OCI-LY7 (cell line): ENCODE data around the gene ANO6. TPM values are rescaled to one million over a fixed set of nuclear protein-coding genes. Genes with fewer than 3 reads are reported as not detected.

Experiments
- BruUV-seq: library from RNA; stranded (reverse); fragments of 400-500 nt; replicated peaks from 2 replicates; lab custom pipeline; 2021; lab: Mats Ljungman, UMichigan
- CTCF ChIA-PET: fragments of 300-600 bp; sonication (Branson Sonifier 250); formaldehyde crosslinking; loops from one replicate; lab custom pipeline; 2022; ENCODE audit warnings: antibody characterized with exemption; ENCODE audit not compliant: unreplicated experiment; lab: Charles Lee
- POLR2A ChIA-PET: fragments of 300-600 bp; sonication (Branson Sonifier 250); formaldehyde crosslinking; loops from one replicate; lab custom pipeline; 2022; ENCODE audit warnings: antibody characterized with exemption; lab: Charles Lee
- DNase-seq: peaks from one replicate; pipeline ENCODE4 v3.0.0-alpha.2; 2015; ENCODE audit warnings: low spot score
- H2AFZ ChIP-seq: fragments of 200-600 bp; sonication (generic), shearing (Covaris generic); 2 replicates; pipeline ENCODE4 v1.6.1; 2014; ENCODE audit warnings: mild to moderate bottlenecking, antibody characterized with exemption, low read length, moderate library complexity
- H3K27ac ChIP-seq: fragments of 200-600 bp; sonication (generic); 2 replicates; pipeline ENCODE4 v1.5.1; 2014; ENCODE audit warnings: mixed run types, low read depth, mild to moderate bottlenecking, moderate library complexity, low read length, inconsistent platforms; ENCODE audit not compliant: poor library complexity, severe bottlenecking
- H3K36me3 ChIP-seq: fragments of 200-600 bp; sonication (generic); 2 replicates; pipeline ENCODE4 v1.6.1; 2014; ENCODE audit warnings: mild to moderate bottlenecking, antibody characterized with exemption, low read length, moderate library complexity, mixed read lengths; ENCODE audit not compliant: insufficient read depth
- H3K4me1 ChIP-seq: fragments of 200-600 bp; sonication (generic); 2 replicates; pipeline ENCODE4 v1.5.1; 2014; ENCODE audit warnings: mild to moderate bottlenecking, low read length; ENCODE audit not compliant: insufficient read depth, poor library complexity, severe bottlenecking
- H3K4me2 ChIP-seq: fragments of 200-600 bp; sonication (generic); 2 replicates; pipeline ENCODE4 v1.6.1; 2014; ENCODE audit warnings: mild to moderate bottlenecking, low read length
- H3K4me3 ChIP-seq: fragments of 200-600 bp; sonication (generic); 2 replicates; pipeline ENCODE4 v1.5.1; 2014; ENCODE audit warnings: mild to moderate bottlenecking, low read depth, low read length; ENCODE audit not compliant: poor library complexity, severe bottlenecking
- H3K79me2 ChIP-seq: fragments of 200-600 bp; sonication (generic); 2 replicates; pipeline ENCODE4 v1.6.1; 2016; ENCODE audit warnings: low read depth, mild to moderate bottlenecking, low read length, moderate library complexity, mixed read lengths; ENCODE audit not compliant: insufficient read depth
- H3K9me2 ChIP-seq: fragments of 200-600 bp; sonication (generic); 2 replicates; pipeline ENCODE4 v1.6.1; 2016; ENCODE audit warnings: mild to moderate bottlenecking, low read length, mixed read lengths; ENCODE audit not compliant: insufficient read depth
- H3K9me3 ChIP-seq: fragments of 200-600 bp; sonication (generic); 2 replicates; pipeline ENCODE4 v1.6.1; 2014; ENCODE audit warnings: mild to moderate bottlenecking, mixed run types, low read length, mixed read lengths
- H4K20me1 ChIP-seq: fragments of 200-600 bp; sonication (generic); 2 replicates; pipeline ENCODE4 v1.6.1; 2014; ENCODE audit warnings: mild to moderate bottlenecking, antibody characterized with exemption, low read length, moderate library complexity, mixed read lengths; ENCODE audit not compliant: insufficient read depth
- CTCF ChIP-seq: fragments of 200-600 bp; sonication (generic); conservative IDR thresholded peaks from 2 replicates; pipeline ENCODE4 v1.5.1; 2014; ENCODE audit warnings: mild to moderate bottlenecking, antibody characterized with exemption, low read length, moderate library complexity, mixed read lengths
- EZH2phosphoT487 ChIP-seq: fragments of 200-600 bp; sonication (generic); IDR thresholded peaks from 2 replicates; pipeline ENCODE4 v1.6.1; 2018; ENCODE audit warnings: low read depth, borderline replicate concordance, mild to moderate bottlenecking, mixed run types, antibody characterized with exemption, low read length, moderate library complexity, mixed read lengths
- intact Hi-C: fragments of 100-400 bp; cut with micrococcal nuclease; formaldehyde crosslinking; loops from one replicate; pipeline ENCODE4 v1.10.0; 2022; ENCODE audit not compliant: unreplicated experiment
- total RNA-seq, 2 experiments: library from RNA; depleted of rRNA in 1 of 2; stranded (reverse); fragments of >200 nt in 1 of 2; shearing (Covaris generic) in 1 of 2; gene quantifications; 2 replicates each; pipeline ENCODE4 v1.2.3, GENCODE V29; 2014 to 2022

Gene ANO6
- total RNA-seq, 2 experiments from 2014 or later = 15.0 to 17.7 TPM

DNA sequence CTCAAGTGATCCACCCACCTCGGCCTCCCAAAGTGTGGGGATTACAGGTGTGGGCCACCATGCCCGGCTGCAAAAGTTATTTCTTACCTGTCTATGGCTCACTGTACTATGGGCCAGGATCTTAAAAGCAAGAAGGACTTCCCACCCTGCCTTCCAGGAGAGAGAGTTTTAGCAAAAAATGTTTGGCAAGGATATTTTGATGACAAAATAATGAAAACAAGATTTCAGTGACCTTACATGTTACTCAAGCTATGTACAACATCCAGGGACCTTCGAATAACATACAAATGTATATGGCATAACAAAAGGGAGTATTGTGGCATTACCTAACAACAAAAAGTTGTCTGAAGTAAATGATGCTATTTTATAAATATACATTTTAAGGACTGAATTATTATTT is 55.1 kb downstream of the ANO6 start:
- H3K9me2 ChIP-seq = no peaks in the 10 kb centered on the region
- intact Hi-C loops = no loop called here
- no peaks in the 10 kb centered on the region for H3K36me3 ChIP-seq
- H3K4me3 ChIP-seq = no peak overlapping the region
- H3K79me2 ChIP-seq = no peaks in the 10 kb centered on the region
- H3K4me2 ChIP-seq = no peak overlapping the region
- H4K20me1 ChIP-seq = no peaks in the 10 kb centered on the region
- BruUV-seq = no TSS peak
- DNase-seq = no peak
- POLR2A ChIA-PET = no interaction called here
- TF ChIP-seq EZH2phosphoT487 = no peak
- no peak for TF ChIP-seq CTCF
- no peak overlapping the region for H3K27ac ChIP-seq
- CTCF ChIA-PET = no interaction called here
- H2AFZ ChIP-seq = no peak overlapping the region
- H3K9me3 ChIP-seq = no peaks in the 10 kb centered on the region
- H3K4me1 ChIP-seq = no peaks in the 10 kb centered on the region

- H3K27ac ChIP-seq = no peak overlapping the region
- H3K4me1 ChIP-seq = no peaks in the 10 kb centered on the region
- intact Hi-C loops = no loop called here
- H2AFZ ChIP-seq = no peak overlapping the region
- no peak for DNase-seq
- H3K4me2 ChIP-seq = no peak overlapping the region
- BruUV-seq = no TSS peak
- no peaks in the 10 kb centered on the region for H4K20me1 ChIP-seq
- H3K9me3 ChIP-seq = no peaks in the 10 kb centered on the region
- no peaks in the 10 kb centered on the region for H3K79me2 ChIP-seq
- no peaks in the 10 kb centered on the region for H3K9me2 ChIP-seq
- POLR2A ChIA-PET = no interaction called here
- H3K4me3 ChIP-seq = no peak overlapping the region
- CTCF ChIA-PET = no interaction called here
- H3K36me3 ChIP-seq = no peaks in the 10 kb centered on the region
- TF ChIP-seq EZH2phosphoT487 (no peak), CTCF (no peak)
Observed at GRCh38 chr12:45273717-45274271, 57.9 kb downstream of the ANO6 start.

GRCh38 chr12:45276154-45276755 is 60.4 kb downstream of the ANO6 start:
- Histone ChIP-seq H2AFZ (no peak overlapping the region), H3K36me3 (no peaks in the 10 kb centered on the region), H3K9me2 (no peaks in the 10 kb centered on the region), H4K20me1 (no peaks in the 10 kb centered on the region), H3K4me2 (no peak overlapping the region), H3K27ac (no peak overlapping the region), H3K79me2 (no peaks in the 10 kb centered on the region), H3K4me3 (no peak overlapping the region), H3K4me1 (no peaks in the 10 kb centered on the region), H3K9me3 (no peaks in the 10 kb centered on the region)
- ChIA-PET POLR2A (interaction anchor here (0.6 to 1.2 kb wide), 3 partner anchors 10 to 92 kb away, joined by 3 read pairs; no protein-coding TSS in a partner anchor), CTCF (no interaction called here)
- TF ChIP-seq CTCF = no peak
- TF ChIP-seq EZH2phosphoT487 = no peak
- DNase-seq = no peak
- BruUV-seq = no TSS peak
- intact Hi-C loops = no loop called here
